Stimulated activated CD8-positive, alpha-beta memory T cell treated with anti-CD3 and anti-CD28 coated beads, Interleukin-2, amount 100 ng/mL, for 48 hours (primary cell): Measurements from ENCODE around the gene ARHGEF11.
A peak's percentile ranks its signal among the peaks of the same experiment; 100 is the strongest.

ENCODE experiments used
- DNase-seq, 2 donors: peaks; one replicate each; pipeline ENCODE4 v3.0.0-alpha.2; 2020; ENCODE audit warnings: low read depth in 2 of 2

The ARHGEF11 gene

DNA sequence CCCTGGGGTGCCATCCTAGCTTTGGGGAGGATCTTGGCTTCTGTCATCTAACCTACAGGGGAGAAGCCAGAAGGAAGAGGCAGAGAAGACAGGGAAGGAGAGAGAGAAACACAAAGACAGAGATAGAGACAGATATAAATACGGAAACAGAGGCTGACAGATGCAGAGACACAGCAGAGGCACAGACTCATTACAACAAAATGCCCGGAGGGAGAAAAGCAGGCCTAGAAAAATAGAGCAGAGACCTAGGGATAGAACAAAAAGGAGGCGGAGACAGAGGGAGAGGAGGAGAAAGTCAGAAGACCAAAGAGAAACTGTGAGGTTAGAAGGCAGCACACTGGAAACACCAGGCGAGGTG, 150.1 kb downstream of the ARHGEF11 start:
- DNase-seq: no peak

DNA sequence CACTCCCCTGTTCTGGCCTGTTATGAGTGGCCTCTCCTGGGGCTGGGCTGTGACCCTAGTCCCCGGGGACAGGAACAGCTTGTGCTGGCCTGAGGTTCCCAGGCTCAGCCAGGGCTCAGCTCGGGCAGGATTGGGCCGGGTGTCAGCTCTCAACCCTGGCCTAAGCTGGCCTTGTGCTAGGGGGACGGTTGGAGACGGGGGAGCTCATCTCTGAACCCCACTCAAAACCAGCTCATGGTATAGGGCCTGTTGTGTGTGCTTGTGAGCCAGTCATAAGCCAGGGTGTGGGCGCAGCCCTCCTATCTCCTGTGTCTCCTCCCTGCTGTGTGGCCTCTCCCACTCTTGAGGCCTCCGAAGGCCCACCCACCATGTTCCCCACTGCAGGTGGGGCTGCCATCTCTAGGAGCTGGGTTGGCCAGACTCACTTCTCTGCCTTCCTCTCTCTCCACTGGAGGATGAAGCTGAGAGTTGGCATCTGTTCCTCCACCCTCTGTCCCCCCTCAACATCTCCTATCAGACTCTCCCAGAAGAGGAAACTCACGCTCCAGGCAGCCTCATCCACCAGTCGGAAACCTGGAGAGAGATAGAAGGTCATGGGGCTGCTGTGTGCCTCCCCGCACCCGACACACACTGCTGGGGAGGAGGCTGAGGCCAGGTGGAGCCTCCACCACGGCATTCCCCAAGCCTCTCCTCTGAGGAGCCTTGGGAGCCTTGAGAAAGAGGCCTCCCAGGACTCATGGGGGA, 150.7 kb downstream of the ARHGEF11 start:
- DNase-seq: no peak

DNA sequence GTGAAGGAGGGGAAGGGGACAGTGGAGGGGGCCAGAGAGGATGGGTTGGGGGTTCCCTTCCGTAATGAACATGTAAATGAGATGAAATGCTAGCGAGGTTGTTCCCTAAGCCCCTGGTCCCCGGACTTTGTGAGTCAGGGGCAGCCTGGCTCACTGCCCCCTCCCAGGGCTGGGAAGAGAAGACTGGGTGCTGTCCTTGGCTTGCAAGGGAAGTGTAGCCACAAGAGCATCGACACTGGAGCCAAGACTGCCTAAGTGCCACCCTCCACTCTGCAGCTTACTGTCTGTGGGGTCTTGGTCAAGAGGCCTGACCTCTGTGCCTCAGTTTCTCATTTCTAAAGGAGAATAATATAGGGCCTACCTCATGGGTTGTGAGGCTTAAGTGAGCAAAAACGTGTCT, 151.5 kb downstream of the ARHGEF11 start:
- no peak for DNase-seq

DNA sequence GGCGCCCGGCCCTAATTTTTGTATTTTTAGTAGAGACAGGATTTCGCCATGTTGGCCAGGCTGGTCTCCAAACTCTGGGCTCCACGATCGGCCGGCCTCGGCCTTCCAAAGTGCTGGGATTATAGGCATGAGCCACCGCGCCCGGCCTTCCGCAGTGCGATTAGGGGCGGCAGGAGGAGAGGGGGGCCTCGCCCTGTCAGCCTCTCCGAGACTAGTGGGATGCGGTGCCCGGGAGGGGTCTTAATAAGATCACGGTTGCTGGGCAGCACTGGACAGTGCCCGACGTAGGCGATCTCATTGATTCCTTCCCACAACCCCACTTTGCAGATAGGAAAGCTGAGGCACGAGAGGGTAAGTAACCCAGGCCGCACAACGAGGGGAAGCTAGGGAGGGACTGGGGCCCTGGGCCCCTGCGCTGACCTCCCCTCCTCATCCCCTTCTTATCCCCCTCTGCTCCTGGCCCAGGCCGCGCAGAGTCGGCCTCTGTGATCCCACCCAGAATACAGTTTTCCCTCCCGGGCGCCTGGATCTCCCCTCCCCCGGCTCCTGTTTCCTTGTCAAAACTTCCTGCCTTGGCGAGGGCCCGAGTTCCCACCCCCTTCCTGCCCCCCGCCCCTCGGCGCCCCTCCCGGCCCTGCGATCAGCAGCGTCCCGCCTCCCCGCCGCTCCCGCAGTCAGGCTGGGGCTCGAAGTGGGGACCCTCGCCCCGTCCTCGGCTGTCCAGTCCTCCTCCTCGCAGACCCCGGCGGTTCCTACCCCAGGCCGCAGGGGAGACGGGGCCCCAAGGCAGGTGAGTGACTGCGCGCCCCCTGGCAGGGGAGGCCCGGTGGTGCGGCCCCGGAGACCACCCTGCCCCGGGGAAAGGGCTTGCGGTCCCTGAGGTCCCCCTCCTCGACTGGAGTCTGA, 152.2 kb downstream of the ARHGEF11 start, which contains the start of gene PEAR1:
Gene PEAR1 (plus strand): TSS at position 671 of the 906 bp plus-strand sequence. CDS start 10,209 bp downstream, outside the sequence.
- DNase-seq: no peak

DNA sequence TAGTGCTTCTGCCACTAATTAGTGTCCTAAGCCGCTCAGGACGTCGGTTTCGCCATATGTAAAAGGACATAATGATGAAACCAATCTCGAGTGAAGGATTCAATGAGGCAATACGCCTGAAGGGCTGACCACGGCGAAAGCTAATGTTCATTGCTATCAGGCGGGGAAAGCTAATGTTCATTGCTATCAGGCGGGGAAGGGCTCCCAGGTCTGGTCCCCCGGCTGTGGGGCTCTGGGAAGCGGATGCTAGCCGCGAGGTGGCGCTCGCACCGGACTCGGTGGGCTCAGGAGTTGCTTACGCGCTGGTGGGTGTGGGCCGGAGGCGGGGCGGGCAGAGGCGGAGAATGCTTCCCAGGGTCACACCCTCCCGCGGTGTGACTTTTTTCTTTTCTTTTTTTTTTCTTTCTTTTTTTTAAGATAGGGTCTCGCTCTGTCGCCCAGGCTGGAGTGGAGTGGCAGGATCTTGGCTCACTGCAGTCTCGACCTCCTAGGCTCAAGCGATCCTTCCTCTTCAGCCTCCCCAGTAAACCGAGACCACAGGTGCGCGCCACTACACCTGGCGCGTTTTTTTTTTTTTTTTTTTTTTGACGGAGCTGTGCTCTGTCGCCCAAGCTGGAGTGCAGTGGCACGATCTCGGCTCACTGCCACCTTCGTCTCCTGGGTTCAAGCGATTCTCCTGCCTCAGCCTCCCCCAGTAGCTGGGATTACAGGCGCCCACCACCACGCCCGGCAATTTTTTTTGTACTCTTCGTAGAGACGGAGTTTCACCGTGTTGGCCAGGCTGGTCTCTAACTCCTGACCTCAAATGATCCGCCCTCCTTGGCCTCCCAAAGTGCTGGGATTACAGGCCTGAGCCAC, 153.1 kb downstream of the ARHGEF11 start:
- DNase-seq: peak; percentile 90 to 91

DNA sequence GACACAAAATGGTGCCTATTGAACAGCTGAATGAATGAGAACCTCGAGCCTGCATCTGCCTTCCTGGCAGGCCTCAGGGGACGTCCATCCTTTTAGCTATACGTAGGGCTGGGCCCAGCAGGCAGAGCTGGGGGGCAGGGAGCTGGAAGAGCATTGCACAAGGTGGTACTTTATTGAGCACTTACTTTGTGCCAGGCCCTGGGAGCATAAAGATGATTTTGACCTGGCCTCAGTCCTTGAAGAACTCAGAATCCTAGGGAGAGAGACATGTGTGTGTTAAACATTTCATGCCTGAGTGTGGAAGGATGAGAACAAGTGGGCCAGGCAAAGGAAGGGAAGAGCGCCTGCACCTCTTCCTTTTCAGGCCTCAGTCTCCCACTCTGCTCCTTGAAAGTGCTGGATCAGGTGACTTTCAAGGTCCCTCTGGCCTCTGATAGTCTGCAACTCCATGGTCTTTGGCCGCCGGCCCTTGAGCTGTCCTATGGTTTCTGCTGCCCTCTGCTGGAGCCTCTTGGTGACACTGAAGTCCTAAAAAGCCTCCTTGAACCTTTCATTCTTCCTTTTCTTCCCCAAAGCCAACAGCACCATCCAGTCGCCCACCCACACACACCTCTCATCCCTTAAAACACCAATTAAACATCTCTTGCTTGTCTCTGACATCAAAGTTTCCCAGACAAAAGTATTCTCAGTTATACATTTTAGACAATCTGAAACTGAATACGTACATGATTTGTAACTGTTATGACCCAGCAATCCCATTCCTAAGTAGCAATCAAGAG, 155.6 kb downstream of the ARHGEF11 start:
- DNase-seq: peak; percentile 39 to 54

DNA sequence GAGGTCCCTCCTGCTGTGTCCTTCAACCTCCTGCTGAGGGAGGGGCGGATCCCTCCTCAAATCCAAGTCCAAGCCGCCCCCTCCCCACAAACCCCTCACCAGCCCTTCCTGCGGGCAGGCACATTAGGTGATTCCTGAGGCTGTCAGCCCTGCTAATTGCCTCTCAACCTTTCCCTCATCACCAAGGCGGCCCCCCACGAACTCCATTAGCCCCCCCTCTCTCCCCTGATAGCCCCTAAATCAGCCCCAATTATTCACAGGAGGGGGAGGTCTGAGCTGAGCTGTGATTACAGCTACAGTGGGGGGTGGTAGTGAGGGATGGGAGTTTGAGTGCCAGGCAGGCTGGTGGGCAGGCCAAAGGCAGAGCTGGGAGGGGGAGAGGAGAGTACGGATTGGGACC, 157.8 kb downstream of the ARHGEF11 start:
- no peak for DNase-seq

DNA sequence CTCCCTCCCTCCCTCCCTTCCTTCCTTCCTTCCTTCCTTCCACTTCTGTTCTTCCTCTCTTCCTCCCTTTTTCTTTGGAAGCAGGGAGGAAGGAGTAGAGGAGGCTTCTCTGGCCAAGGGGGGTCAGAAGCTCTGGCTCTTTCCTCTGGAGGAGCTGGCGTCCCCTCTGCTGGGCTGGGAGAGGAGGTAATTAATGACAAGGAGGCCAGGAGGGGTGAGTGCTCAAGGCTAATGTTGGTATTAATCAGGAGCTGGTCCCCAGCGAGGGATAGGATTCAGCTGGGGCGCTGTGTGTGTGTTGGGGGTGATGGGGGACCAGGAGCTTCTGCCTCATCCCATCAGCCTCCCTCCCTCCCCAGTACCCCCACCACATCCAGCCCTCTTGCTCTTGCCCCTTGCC, 158.2 kb downstream of the ARHGEF11 start:
- no peak for DNase-seq

DNA sequence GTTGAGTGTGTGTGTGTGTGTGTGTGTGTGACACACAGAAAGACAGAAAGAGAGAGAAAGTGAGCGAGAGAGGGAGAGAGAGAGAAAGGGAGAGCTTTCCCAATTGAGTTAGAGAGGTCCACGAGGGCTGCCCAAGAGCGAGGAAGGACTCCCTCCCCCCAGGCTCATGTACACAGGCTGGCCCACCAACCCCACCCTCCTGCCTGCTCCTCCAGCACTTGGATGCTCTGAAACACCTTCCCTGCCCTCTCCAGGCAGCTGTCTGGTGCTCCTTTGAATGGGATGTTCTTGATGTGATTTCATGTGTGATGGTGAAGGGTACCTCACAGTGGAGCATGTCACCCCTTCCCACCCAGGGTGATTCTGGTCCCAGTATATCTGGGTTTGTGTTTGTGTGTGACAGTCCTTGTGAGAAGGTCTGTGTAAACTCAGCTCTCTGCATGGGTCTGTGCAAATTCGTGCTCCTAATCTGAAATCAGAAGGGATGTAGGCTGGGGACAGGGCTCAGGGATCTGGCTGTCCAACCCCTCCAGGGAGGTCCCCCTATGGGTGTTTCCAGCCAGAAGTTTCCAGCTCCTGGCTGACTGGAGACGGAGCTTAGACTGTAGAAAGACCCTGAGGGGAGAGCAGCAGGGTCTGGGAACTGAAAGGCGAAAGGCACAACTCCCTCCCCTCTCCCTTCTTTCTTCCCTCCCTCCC, 158.8 kb downstream of the ARHGEF11 start:
- no peak for DNase-seq

DNA sequence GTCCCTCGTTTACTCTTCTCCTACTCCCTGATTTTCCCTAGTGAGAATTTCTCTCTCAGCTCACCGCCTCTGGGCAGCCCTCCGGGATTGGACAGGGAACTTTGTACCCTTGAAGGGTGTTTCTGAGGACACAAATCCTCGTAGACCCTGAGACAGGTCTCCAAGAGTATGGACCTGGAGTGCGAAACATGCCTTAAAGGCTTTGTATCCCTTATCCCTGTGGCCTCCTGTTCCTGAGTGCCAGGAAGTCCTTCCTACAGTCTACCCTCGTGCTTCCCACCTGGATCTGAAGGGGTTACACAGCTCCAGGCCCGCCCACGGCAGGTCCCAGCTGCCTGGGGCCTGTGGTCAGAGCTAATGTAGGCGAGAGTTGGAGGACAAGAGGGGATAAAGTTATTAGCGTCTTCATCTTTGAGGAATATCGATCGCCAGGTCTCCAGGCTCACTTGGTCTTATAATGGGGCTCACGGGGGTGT, 159.6 kb downstream of the ARHGEF11 start:
- no peak for DNase-seq

DNA sequence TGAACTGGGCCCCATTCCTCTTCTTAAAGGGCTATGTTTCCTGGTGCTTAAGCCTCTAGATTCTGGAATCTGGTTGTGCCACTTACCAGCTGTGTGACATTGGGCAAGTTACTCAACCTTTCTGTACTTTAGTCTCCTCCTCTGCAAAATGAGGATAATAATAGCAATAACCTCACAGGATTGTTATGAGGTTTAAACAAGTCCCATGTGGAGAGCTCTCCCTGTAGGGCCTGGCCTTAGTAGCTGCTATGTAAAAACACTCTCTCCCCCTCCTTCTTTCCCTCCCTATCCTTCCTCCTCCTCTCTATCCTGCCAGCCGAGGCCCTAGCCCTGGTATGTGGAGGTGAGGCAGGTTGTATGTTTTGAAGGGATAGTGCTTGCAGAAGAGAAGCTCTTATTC, 160.2 kb downstream of the ARHGEF11 start:
- DNase-seq: no peak
